HCT116 (cell line): ENCODE measurements around the gene MYOG. TPM values are rescaled to one million over a fixed set of nuclear protein-coding genes. Genes with fewer than 3 reads are reported as not detected.

ENCODE experiments used
- ATAC-seq: fragments of 200-7000 bp; cut with Tn5 transposase; 2 replicates; pipeline ENCODE4 v1.9.1; 2020; ENCODE audit warnings: mild to moderate bottlenecking, moderate library complexity
- BruUV-seq: library from RNA; stranded (reverse); fragments of 400-500 nt; replicated peaks from 2 replicates; lab custom pipeline; 2021; lab: Mats Ljungman, UMichigan
- CTCF ChIA-PET: fragments of 300-600 bp; sonication (Branson Sonifier 250); formaldehyde crosslinking; loops from one replicate; lab custom pipeline; 2021; ENCODE audit warnings: antibody characterized with exemption; lab: Charles Lee
- POLR2A ChIA-PET: fragments of 300-600, 350-600 bp; sonication (Branson Sonifier 250); formaldehyde crosslinking; loops from one replicate; lab custom pipeline; 2021; ENCODE audit warnings: antibody characterized with exemption; lab: Charles Lee
- RAD21 ChIA-PET, 2 experiments: fragments of 300-600 bp; sonication (Branson Sonifier 250); formaldehyde crosslinking; loops; one replicate each; lab custom pipeline; 2023; ENCODE audit warnings: low total read pairs in 2 of 2; ENCODE audit not compliant: uncharacterized antibody in 2 of 2, unreplicated experiment in 2 of 2, low non-redundant PET in 1 of 2; lab: Charles Lee
- DNase-seq: peaks from one replicate; pipeline ENCODE4 v3.0.0-alpha.2; 2010; ENCODE audit warnings: low read depth, low spot score
- H2AFZ ChIP-seq: fragments of 200-600 bp; shearing (Covaris generic), sonication (generic); 2 replicates; pipeline ENCODE4 v1.6.1; 2017; ENCODE audit warnings: low read depth, mixed run types, mixed read lengths, antibody characterized with exemption, low read length; ENCODE audit not compliant: poor library complexity, severe bottlenecking
- H3K27ac ChIP-seq: 2 replicates; pipeline ENCODE4 v1.5.1; 2012; ENCODE audit warnings: low read depth, low read length
- H3K27me3 ChIP-seq: fragments of 200-600 bp; sonication (generic); 2 replicates; pipeline ENCODE4 v1.6.1; 2016; ENCODE audit warnings: mixed run types, low read length, mixed read lengths; ENCODE audit not compliant: insufficient read depth
- H3K36me3 ChIP-seq, 2 experiments: fragments of 200-500 bp in 1 of 2; fragments of 200-600 bp in 1 of 2; sonication (Bioruptor generic) in 1 of 2; sonication (generic) in 1 of 2; 2 replicates each; pipeline versions ENCODE4 v1.5.1 to v1.6.1; 2014 to 2016; ENCODE audit warnings: low read length in 2 of 2, inconsistent platforms in 1 of 2, mixed read lengths in 1 of 2, mixed run types in 1 of 2; ENCODE audit not compliant: insufficient read depth in 2 of 2, control insufficient read depth in 1 of 2
- H3K4me1 ChIP-seq, 2 experiments: fragments of 200-600 bp in 1 of 2; sonication (generic) in 1 of 2; 2 replicates each; pipeline versions ENCODE4 v1.5.1 to v1.6.1; 2012 to 2017; ENCODE audit warnings: low read length in 2 of 2, inconsistent platforms in 1 of 2, mild to moderate bottlenecking in 1 of 2, mixed read lengths in 1 of 2, mixed run types in 1 of 2, moderate library complexity in 1 of 2; ENCODE audit not compliant: insufficient read depth in 2 of 2, control insufficient read depth in 1 of 2
- H3K4me2 ChIP-seq: fragments of 200-600 bp; sonication (generic); 2 replicates; pipeline ENCODE4 v1.6.1; 2017; ENCODE audit warnings: mixed run types, low read length, mixed read lengths
- H3K4me3 ChIP-seq, 2 experiments: fragments of 200-600 bp in 1 of 2; sonication (generic) in 1 of 2; replicated peaks in 1 of 2; 2 replicates each; pipeline ENCODE4 v1.5.1; 2011 to 2016; ENCODE audit warnings: low read length in 2 of 2, control low read depth in 1 of 2, low read depth in 1 of 2, mild to moderate bottlenecking in 1 of 2, mixed read lengths in 1 of 2, mixed run types in 1 of 2
- H3K79me2 ChIP-seq: fragments of 200-600 bp; sonication (generic); 2 replicates; pipeline ENCODE4 v1.6.1; 2017; ENCODE audit warnings: mild to moderate bottlenecking, mixed run types, low read length, moderate library complexity, mixed read lengths; ENCODE audit not compliant: insufficient read depth
- H3K9ac ChIP-seq: fragments of 200-600 bp; sonication (generic); 2 replicates; pipeline ENCODE4 v1.6.1; 2016; ENCODE audit warnings: low read length, mixed read lengths
- H3K9me2 ChIP-seq: fragments of 200-600 bp; sonication (generic), shearing (Covaris generic); 2 replicates; pipeline ENCODE4 v1.6.1; 2017; ENCODE audit warnings: mixed run types, mild to moderate bottlenecking, moderate library complexity; ENCODE audit not compliant: insufficient read depth
- H3K9me3 ChIP-seq, 2 experiments: fragments of 200-500 bp in 1 of 2; fragments of 200-600 bp in 1 of 2; sonication (Bioruptor generic) in 1 of 2; sonication (generic) in 1 of 2; 2 replicates each; pipeline ENCODE4 v1.6.1; 2014 to 2017; ENCODE audit warnings: low read length in 2 of 2, mixed read lengths in 2 of 2, inconsistent platforms in 1 of 2, low read depth in 1 of 2, mild to moderate bottlenecking in 1 of 2, mixed run types in 1 of 2, moderate library complexity in 1 of 2; ENCODE audit not compliant: control insufficient read depth in 1 of 2, insufficient read depth in 1 of 2
- H4K20me1 ChIP-seq: fragments of 200-600 bp; sonication (generic), shearing (Covaris generic); 2 replicates; pipeline ENCODE4 v1.6.1; 2017; ENCODE audit warnings: mixed run types, mild to moderate bottlenecking, moderate library complexity; ENCODE audit not compliant: insufficient read depth
- ATF3 ChIP-seq: IDR thresholded peaks from 2 replicates; pipeline ENCODE4 v1.6.1; 2012
- CTCF ChIP-seq, 3 experiments: fragments of 200-600 bp in 1 of 3; sonication (generic) in 1 of 3; IDR thresholded peaks in 2 of 3; conservative IDR thresholded peaks in 1 of 3; 2 replicates each; pipeline ENCODE4 v1.5.1; 2012 to 2017; ENCODE audit warnings: low read depth in 2 of 3, low read length in 2 of 3, antibody characterized with exemption in 1 of 3, borderline replicate concordance in 1 of 3, control low read depth in 1 of 3, mild to moderate bottlenecking in 1 of 3, mixed read lengths in 1 of 3, mixed run types in 1 of 3, moderate library complexity in 1 of 3; ENCODE audit not compliant: insufficient read depth in 1 of 3
- JUND ChIP-seq: IDR thresholded peaks from 2 replicates; pipeline ENCODE4 v1.6.1; 2012
- RAD21 ChIP-seq: IDR thresholded peaks from 2 replicates; pipeline ENCODE4 v1.6.1; 2012; ENCODE audit warnings: low read depth, mild to moderate bottlenecking
- TCF7L2 ChIP-seq: IDR thresholded peaks from 2 replicates; pipeline ENCODE4 v1.7.0; 2011; ENCODE audit warnings: borderline replicate concordance, inconsistent platforms; ENCODE audit not compliant: insufficient read depth, insufficient read length; ENCODE audit errors: extremely low read depth
- ZBTB33 ChIP-seq: IDR thresholded peaks from 2 replicates; pipeline ENCODE4 v1.6.1; 2011; ENCODE audit warnings: mild to moderate bottlenecking, low read length, moderate library complexity; ENCODE audit not compliant: insufficient replicate concordance; ENCODE audit errors: extremely low read depth
- ZFX ChIP-seq: fragments of 450-650 bp; IDR thresholded peaks from 2 replicates; pipeline ENCODE4 v1.6.1; 2017
- intact Hi-C: fragments of 100-400 bp; cut with micrococcal nuclease; formaldehyde crosslinking; loops from 2 replicates; pipeline ENCODE4 v1.10.0; 2022
- total RNA-seq: library from RNA; stranded (reverse); gene quantifications from one replicate; pipeline ENCODE4 v1.2.1, GENCODE V29; 2021; ENCODE audit not compliant: unreplicated experiment

The MYOG gene
- total RNA-seq, 1 experiment from 2014 or later, result not detected

DNA sequence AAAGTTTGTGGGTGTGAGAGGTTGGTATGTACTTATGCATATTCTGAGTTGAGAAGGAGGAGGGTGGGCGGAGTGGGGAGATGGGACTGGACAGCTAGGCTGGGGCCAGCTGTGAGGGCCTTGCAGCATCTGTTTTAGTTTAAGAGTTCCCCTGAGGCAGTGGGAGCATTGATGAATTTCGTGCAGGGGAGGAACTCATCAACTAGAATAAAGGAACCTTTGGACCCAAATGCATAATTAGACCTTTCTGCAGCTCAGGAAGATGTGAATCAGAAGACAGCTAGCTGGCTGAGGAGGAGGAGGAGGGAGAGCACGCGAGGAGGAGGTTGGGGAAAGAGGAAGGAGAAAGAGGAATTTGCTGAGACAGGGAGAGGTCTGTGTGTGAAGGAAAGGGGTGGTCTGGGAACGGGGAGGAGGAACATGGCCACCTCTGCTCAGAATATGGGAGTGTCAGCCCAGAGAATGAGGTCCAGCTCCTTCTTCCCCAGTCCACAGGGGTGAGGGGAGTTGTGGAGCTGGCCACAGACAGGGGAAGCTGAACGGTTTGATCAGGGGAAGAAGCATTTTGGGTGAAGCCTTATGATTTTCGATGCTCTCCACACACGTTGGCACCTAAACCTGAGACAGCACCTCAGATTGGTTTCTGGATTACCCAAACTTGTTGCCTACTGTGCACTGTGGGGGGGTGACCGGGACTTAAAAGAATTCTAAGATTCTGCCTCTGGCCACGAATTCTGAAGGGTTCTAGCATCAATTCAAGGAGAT, 27.7 kb downstream of the MYOG start:
- no peak overlapping the region for H3K27ac ChIP-seq
- intact Hi-C loops, result no loop called here
- ATAC-seq, result no peak
- no peaks in the 10 kb centered on the region for H3K9me2 ChIP-seq
- no peak overlapping the region for H3K9ac ChIP-seq
- ChIA-PET CTCF (interaction anchor here (1.3 kb wide), 1 partner anchor 19 kb away, joined by 3 read pairs; no protein-coding TSS in a partner anchor), RAD21 (no interaction called here), POLR2A (interaction anchor here (0.6 kb wide), 1 partner anchor 15 kb away, joined by 6 read pairs; no protein-coding TSS in a partner anchor)
- no TSS peak for BruUV-seq
- no peaks in the 10 kb centered on the region for H3K9me3 ChIP-seq
- H3K79me2 ChIP-seq, result no peaks in the 10 kb centered on the region
- no peaks in the 10 kb centered on the region for H4K20me1 ChIP-seq
- no peak overlapping the region for H3K4me2 ChIP-seq
- TF ChIP-seq JUND (no peak), ZBTB33 (no peak), RAD21 (no peak)
- no peaks in the 10 kb centered on the region for H3K27me3 ChIP-seq
- H3K36me3 ChIP-seq, result peaks cover 0 to 5% of the 10 kb centered on the region in 2 experiments; a peak in 2 of 4 replicates
- no peak overlapping the region for H2AFZ ChIP-seq
- no peaks in the 10 kb centered on the region for H3K4me1 ChIP-seq
- no peak overlapping the region for H3K4me3 ChIP-seq
- DNase-seq, result no peak

DNA sequence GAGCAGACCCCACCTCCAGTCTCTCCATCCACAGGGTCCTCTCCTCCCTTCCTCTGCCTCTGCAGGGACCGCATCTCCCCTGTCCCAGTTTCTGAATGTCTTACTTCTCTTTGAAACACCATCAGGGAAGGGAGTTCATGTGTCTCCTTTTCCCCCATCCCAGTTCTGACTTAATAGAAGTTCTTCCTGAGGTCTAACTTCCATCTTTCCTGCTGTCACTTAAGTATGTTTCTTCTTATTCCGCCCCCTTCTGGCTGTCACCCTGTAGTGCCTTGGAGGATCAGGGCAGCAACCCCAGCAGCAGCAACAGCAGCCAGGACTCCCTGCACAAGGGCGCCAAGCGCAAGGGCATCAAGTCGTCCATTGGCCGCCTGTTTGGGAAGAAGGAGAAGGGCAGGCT, 29.3 kb downstream of the MYOG start:
- H3K79me2 ChIP-seq, result no peaks in the 10 kb centered on the region
- no peaks in the 10 kb centered on the region for H4K20me1 ChIP-seq
- ChIA-PET CTCF (no interaction called here), RAD21 (no interaction called here), POLR2A (no interaction called here)
- H3K4me3 ChIP-seq, result no peak overlapping the region
- no peaks in the 10 kb centered on the region for H3K27me3 ChIP-seq
- H3K36me3 ChIP-seq, result peaks cover 0 to 5% of the 10 kb centered on the region in 2 experiments; a peak in 2 of 4 replicates
- no peak overlapping the region for H3K4me2 ChIP-seq
- no peak for DNase-seq
- H2AFZ ChIP-seq, result no peak overlapping the region
- TF ChIP-seq TCF7L2, result no peak
- no peak for TF ChIP-seq ZFX
- peak in 2 of 3 experiments; percentile 40 to 47; a peak in 4 of 6 replicates for TF ChIP-seq CTCF (IDR thresholded peaks at IDR 0.05 in 2 of 3, conservative IDR thresholded peaks at IDR 0.05 in 1 of 3; ENCODE audit: borderline replicate concordance in 1 of 3, insufficient read depth in 1 of 3, low read depth in 2 of 3, low read length in 2 of 3)
- no peak for TF ChIP-seq ATF3
- TF ChIP-seq, all 23 proteins: peak for 1
- H3K9me2 ChIP-seq, result no peaks in the 10 kb centered on the region
- H3K4me1 ChIP-seq, result no peaks in the 10 kb centered on the region
- no peaks in the 10 kb centered on the region for H3K9me3 ChIP-seq
- no peak overlapping the region for H3K9ac ChIP-seq
- intact Hi-C loops, result no loop called here
- ATAC-seq, result no peak; the same call in 1 of the 2 replicates
- H3K27ac ChIP-seq, result no peak overlapping the region
- no TSS peak for BruUV-seq
